ENCODE data around the gene GALM. TPM values are rescaled to one million over a fixed set of nuclear protein-coding genes. Genes with fewer than 3 reads are reported as not detected.

The GALM gene
- total and polyA plus RNA-seq, 12 donors, result 40.0 to 351 (median 151) TPM

DNA sequence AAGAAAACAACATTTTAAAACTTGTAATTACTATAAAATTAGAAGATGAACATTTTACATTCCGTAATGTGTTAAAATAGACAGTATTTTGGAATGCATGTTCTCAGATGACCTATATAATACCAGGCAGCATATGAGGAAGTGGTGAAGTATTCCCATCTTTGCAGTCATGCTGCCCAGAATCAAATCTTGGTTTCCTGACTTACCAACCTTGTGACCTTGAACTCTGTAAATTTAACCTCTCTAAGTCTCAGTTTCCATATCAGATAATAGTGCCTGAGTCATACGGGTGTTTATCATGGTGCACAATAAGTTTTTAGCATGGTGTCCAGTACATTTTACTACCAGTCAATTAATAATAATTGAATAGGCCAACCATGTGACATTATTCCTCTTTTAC is 7.3 kb upstream of the GALM start:
- TF ChIP-seq, protein P1, sequence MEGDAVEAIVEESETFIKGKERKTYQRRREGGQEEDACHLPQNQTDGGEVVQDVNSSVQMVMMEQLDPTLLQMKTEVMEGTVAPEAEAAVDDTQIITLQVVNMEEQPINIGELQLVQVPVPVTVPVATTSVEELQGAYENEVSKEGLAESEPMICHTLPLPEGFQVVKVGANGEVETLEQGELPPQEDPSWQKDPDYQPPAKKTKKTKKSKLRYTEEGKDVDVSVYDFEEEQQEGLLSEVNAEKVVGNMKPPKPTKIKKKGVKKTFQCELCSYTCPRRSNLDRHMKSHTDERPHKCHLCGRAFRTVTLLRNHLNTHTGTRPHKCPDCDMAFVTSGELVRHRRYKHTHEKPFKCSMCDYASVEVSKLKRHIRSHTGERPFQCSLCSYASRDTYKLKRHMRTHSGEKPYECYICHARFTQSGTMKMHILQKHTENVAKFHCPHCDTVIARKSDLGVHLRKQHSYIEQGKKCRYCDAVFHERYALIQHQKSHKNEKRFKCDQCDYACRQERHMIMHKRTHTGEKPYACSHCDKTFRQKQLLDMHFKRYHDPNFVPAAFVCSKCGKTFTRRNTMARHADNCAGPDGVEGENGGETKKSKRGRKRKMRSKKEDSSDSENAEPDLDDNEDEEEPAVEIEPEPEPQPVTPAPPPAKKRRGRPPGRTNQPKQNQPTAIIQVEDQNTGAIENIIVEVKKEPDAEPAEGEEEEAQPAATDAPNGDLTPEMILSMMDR (IDR thresholded peaks at IDR 0.05), result no peak
- TF ChIP-seq POLR2A (IDR thresholded peaks at IDR 0.05), result no peak
- no peak for DNase-seq
- H3K27ac ChIP-seq, result no peak overlapping the region
- intact Hi-C loops (cut with DNase I), result no loop called here
- H3K9me3 ChIP-seq (replicated peaks in 1 of 3), result no peaks in the 10 kb centered on the region
- 57 to 68% (median 64%) methylated on average over 2 of the region's 2 CpGs for WGBS, 4 donors
- H3K27me3 ChIP-seq, result no peaks in the 10 kb centered on the region
- no peak overlapping the region for H3K4me3 ChIP-seq
- no peaks in the 10 kb centered on the region for H3K36me3 ChIP-seq (replicated peaks in 1 of 2)
- H3K4me1 ChIP-seq (replicated peaks in 1 of 2), result peaks cover 12 to 27% of the 10 kb centered on the region in 2 donors

GRCh38 chr2:38659115-38659514 is 6.8 kb upstream of the GALM start:
- intact Hi-C loops (cut with DNase I), result no loop called here
- Histone ChIP-seq H3K27me3 (no peaks in the 10 kb centered on the region), H3K4me1 (replicated peaks in 1 of 2) (peaks cover 7 to 22% of the 10 kb centered on the region in 2 donors), H3K27ac (no peak overlapping the region), H3K36me3 (replicated peaks in 1 of 2) (no peaks in the 10 kb centered on the region), H3K4me3 (no peak overlapping the region), H3K9me3 (replicated peaks in 1 of 3) (no peaks in the 10 kb centered on the region)
- WGBS, 4 donors, result 93 to 97% (median 97%) methylated on average over 2 of the region's 2 CpGs
- no peak for TF ChIP-seq POLR2A (IDR thresholded peaks at IDR 0.05)
- DNase-seq, result no peak

DNA sequence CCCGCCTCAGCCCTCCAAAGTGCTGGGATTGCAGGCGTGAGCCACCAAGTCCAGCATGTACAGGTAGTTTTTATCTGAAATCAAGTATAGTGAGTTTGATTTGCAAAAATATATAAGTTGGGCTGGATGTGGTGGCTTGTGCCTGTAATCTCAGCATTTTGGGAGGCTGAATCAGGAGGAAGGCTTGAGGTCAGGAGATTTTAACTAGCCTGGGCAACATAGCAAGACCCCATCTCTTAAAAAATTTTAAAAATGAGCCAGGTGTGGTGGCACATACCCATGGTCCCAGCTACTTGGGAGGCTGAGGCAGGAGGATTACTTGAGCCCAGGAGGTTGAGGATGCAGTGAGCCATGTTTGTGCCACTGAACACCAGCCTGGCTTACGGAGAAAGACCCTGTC is 5.6 kb upstream of the GALM start:
- TF ChIP-seq, protein P1 (IDR thresholded peaks at IDR 0.05), result no peak
- TF ChIP-seq POLR2A (IDR thresholded peaks at IDR 0.05), result no peak
- Histone ChIP-seq H3K27me3 (no peaks in the 10 kb centered on the region), H3K27ac (no peak overlapping the region), H3K9me3 (replicated peaks in 1 of 3) (no peaks in the 10 kb centered on the region), H3K4me1 (replicated peaks in 1 of 2) (peaks cover 4 to 10% of the 10 kb centered on the region in 2 donors), H3K36me3 (replicated peaks in 1 of 2) (no peaks in the 10 kb centered on the region), H3K4me3 (no peak overlapping the region)
- WGBS, 4 donors, result 97 to 100% (median 98%) methylated on average over 3 of the region's 3 CpGs
- intact Hi-C loops (cut with DNase I), result no loop called here
- DNase-seq, result no peak

GRCh38 chr2:38661306-38661705 is 4.6 kb upstream of the GALM start:
- peak in 1 of 7 donors; percentile 21 for DNase-seq
- intact Hi-C loops (cut with DNase I), result no loop called here
- TF ChIP-seq, protein P1 (IDR thresholded peaks at IDR 0.05), result no peak
- no peak for TF ChIP-seq POLR2A (IDR thresholded peaks at IDR 0.05)
- no peaks in the 10 kb centered on the region for H3K27me3 ChIP-seq
- H3K36me3 ChIP-seq (replicated peaks in 1 of 2), result no peaks in the 10 kb centered on the region
- peaks cover 4 to 8% of the 10 kb centered on the region in 2 donors for H3K4me1 ChIP-seq (replicated peaks in 1 of 2)
- 70 to 75% (median 73%) methylated on average over 3 of the region's 3 CpGs for WGBS, 4 donors
- no peaks in the 10 kb centered on the region for H3K9me3 ChIP-seq (replicated peaks in 1 of 3)
- H3K4me3 ChIP-seq, result no peak overlapping the region
- H3K27ac ChIP-seq, result peak overlapping the region in 1 of 5 donors; percentile 9

- Histone ChIP-seq H3K27me3 (no peaks in the 10 kb centered on the region), H3K27ac (peak overlapping the region; percentile 43 to 87 (median 80)), H3K9me3 (replicated peaks in 1 of 3) (no peaks in the 10 kb centered on the region), H3K36me3 (replicated peaks in 1 of 2) (no peaks in the 10 kb centered on the region), H3K4me3 (peak overlapping the region; percentile 18 to 72 (median 64)), H3K4me1 (replicated peaks in 1 of 2) (peaks cover 22 to 30% of the 10 kb centered on the region in 2 donors)
- TF ChIP-seq, protein P1 (IDR thresholded peaks at IDR 0.05), result no peak
- TF ChIP-seq POLR2A (IDR thresholded peaks at IDR 0.05), result no peak
- peak in 2 of 7 donors; percentile 46 to 47 for DNase-seq
- 4 to 13% (median 6%) methylated on average over 4 of the region's 4 CpGs for WGBS, 4 donors
- intact Hi-C loops (cut with DNase I), result loop anchor here in 1 of 2 donors (2.0 kb wide), 1 partner anchor 64 kb away; the partner anchor contains the start of gene HNRNPLL
These were observed 619 bp downstream of the GALM start for GRCh38 chr2:38666556-38666910.

All from adrenal gland (tissue), 12 donors.